ENCODE data around the gene ABCA4. TPM values are rescaled to one million over a fixed set of nuclear protein-coding genes. Genes with fewer than 3 reads are reported as not detected.

Gene ABCA4
- total RNA-seq, 1 experiment from 2014 or later, result 0.29 TPM

- no peaks in the 10 kb centered on the region for H3F3A ChIP-seq (ENCODE audit: low read length, unreplicated experiment)
- TF ChIP-seq EZH2phosphoT487 (IDR thresholded peaks at IDR 0.05; ENCODE audit: borderline replicate concordance, low read length) (no peak), EZH2 (IDR thresholded peaks at IDR 0.05; ENCODE audit: low read length, unreplicated experiment) (no peak), CTCF (conservative IDR thresholded peaks at IDR 0.05; ENCODE audit: low read depth, low read length) (no peak)
- ChIA-PET POLR2A (ENCODE audit: unreplicated experiment) (no interaction called here), CTCF (no interaction called here)
- H3K9ac ChIP-seq (ENCODE audit: low read length), result no peak overlapping the region
- H3K9me2 ChIP-seq (replicated peaks; ENCODE audit: low read length), result no peaks in the 10 kb centered on the region
- H3K4me2 ChIP-seq (ENCODE audit: low read length), result no peak overlapping the region
- DNase-seq (no peak), ATAC-seq (no peak)
- H4K20me1 ChIP-seq (ENCODE audit: low read length), result no peaks in the 10 kb centered on the region
- no peak overlapping the region for H3K27ac ChIP-seq (ENCODE audit: low read length)
- H2AFZ ChIP-seq (ENCODE audit: low read length), result no peak overlapping the region
- no peaks in the 10 kb centered on the region for H3K4me1 ChIP-seq (ENCODE audit: insufficient read depth, low read length)
- H3K36me3 ChIP-seq (ENCODE audit: low read depth, low read length), result no peaks in the 10 kb centered on the region
- no peaks in the 10 kb centered on the region for H3K79me2 ChIP-seq (ENCODE audit: low read length)
- no peaks in the 10 kb centered on the region for H3K9me3 ChIP-seq (ENCODE audit: low read length)
- intact Hi-C loops (cut with micrococcal nuclease), result no loop called here
- H3K27me3 ChIP-seq (ENCODE audit: low read length), result no peaks in the 10 kb centered on the region
- BruUV-seq (replicated peaks), result no TSS peak
- H3K4me3 ChIP-seq (ENCODE audit: low read length), result no peak overlapping the region
Measured at GRCh38 chr1:94115254-94115899, 5.6 kb downstream of the ABCA4 start.

- Histone ChIP-seq H4K20me1 (ENCODE audit: low read length) (no peaks in the 10 kb centered on the region), H3K9me3 (ENCODE audit: low read length) (no peaks in the 10 kb centered on the region), H3K79me2 (ENCODE audit: low read length) (no peaks in the 10 kb centered on the region), H3K4me2 (ENCODE audit: low read length) (no peak overlapping the region), H3K4me3 (ENCODE audit: low read length) (no peak overlapping the region), H3F3A (ENCODE audit: low read length, unreplicated experiment) (no peaks in the 10 kb centered on the region), H3K27me3 (ENCODE audit: low read length) (no peaks in the 10 kb centered on the region), H3K4me1 (ENCODE audit: insufficient read depth, low read length) (no peaks in the 10 kb centered on the region), H3K9me2 (replicated peaks; ENCODE audit: low read length) (no peaks in the 10 kb centered on the region), H2AFZ (ENCODE audit: low read length) (no peak overlapping the region), H3K36me3 (ENCODE audit: low read depth, low read length) (no peaks in the 10 kb centered on the region), H3K27ac (ENCODE audit: low read length) (no peak overlapping the region), H3K9ac (ENCODE audit: low read length) (no peak overlapping the region)
- intact Hi-C loops (cut with micrococcal nuclease), result no loop called here
- CTCF ChIA-PET, result no interaction called here
- no peak for DNase-seq
- POLR2A ChIA-PET (ENCODE audit: unreplicated experiment), result no interaction called here
- ATAC-seq, result no peak
- TF ChIP-seq EZH2phosphoT487 (IDR thresholded peaks at IDR 0.05; ENCODE audit: borderline replicate concordance, low read length) (no peak), EZH2 (IDR thresholded peaks at IDR 0.05; ENCODE audit: low read length, unreplicated experiment) (no peak), CTCF (conservative IDR thresholded peaks at IDR 0.05; ENCODE audit: low read depth, low read length) (no peak)
- BruUV-seq (replicated peaks), result no TSS peak
Measured at GRCh38 chr1:94113589-94114226, 7.2 kb downstream of the ABCA4 start.

- POLR2A ChIA-PET (ENCODE audit: unreplicated experiment), result no interaction called here
- Histone ChIP-seq H2AFZ (ENCODE audit: low read length) (no peak overlapping the region), H3K9me3 (ENCODE audit: low read length) (no peaks in the 10 kb centered on the region), H3K9ac (ENCODE audit: low read length) (no peak overlapping the region), H3K4me1 (ENCODE audit: insufficient read depth, low read length) (no peaks in the 10 kb centered on the region), H3F3A (ENCODE audit: low read length, unreplicated experiment) (no peaks in the 10 kb centered on the region), H3K9me2 (replicated peaks; ENCODE audit: low read length) (no peaks in the 10 kb centered on the region), H3K36me3 (ENCODE audit: low read depth, low read length) (no peaks in the 10 kb centered on the region), H3K27ac (ENCODE audit: low read length) (no peak overlapping the region), H3K79me2 (ENCODE audit: low read length) (no peaks in the 10 kb centered on the region), H3K4me3 (ENCODE audit: low read length) (no peak overlapping the region), H3K4me2 (ENCODE audit: low read length) (no peak overlapping the region), H4K20me1 (ENCODE audit: low read length) (no peaks in the 10 kb centered on the region), H3K27me3 (ENCODE audit: low read length) (no peaks in the 10 kb centered on the region)
- CTCF ChIA-PET, result no interaction called here
- intact Hi-C loops (cut with micrococcal nuclease), result no loop called here
- no peak for TF ChIP-seq EZH2 (IDR thresholded peaks at IDR 0.05; ENCODE audit: low read length, unreplicated experiment)
- no peak for TF ChIP-seq EZH2phosphoT487 (IDR thresholded peaks at IDR 0.05; ENCODE audit: borderline replicate concordance, low read length)
- no peak for TF ChIP-seq CTCF (conservative IDR thresholded peaks at IDR 0.05; ENCODE audit: low read depth, low read length)
- ATAC-seq (no peak), DNase-seq (no peak)
- no TSS peak for BruUV-seq (replicated peaks)
Measured at GRCh38 chr1:94111879-94112278, 9.1 kb downstream of the ABCA4 start.
